H7 (cell line): Measurements from ENCODE around the gene RIMOC1. TPM values are rescaled to one million over a fixed set of nuclear protein-coding genes. Genes with fewer than 3 reads are reported as not detected.
A peak's percentile ranks its signal among the peaks of the same experiment; 100 is the strongest.

Experiments used
- DNase-seq: peaks from one replicate; pipeline ENCODE4 v3.0.0; 2012
- H3K27me3 ChIP-seq: 2 replicates; pipeline ENCODE4 v1.6.0; 2011; ENCODE audit warnings: mild to moderate bottlenecking, low read length; ENCODE audit not compliant: control insufficient read depth, insufficient read depth
- H3K36me3 ChIP-seq: replicated peaks from 2 replicates; pipeline ENCODE4 v1.5.1; 2011; ENCODE audit warnings: low read length; ENCODE audit not compliant: control insufficient read depth, insufficient read depth
- H3K4me3 ChIP-seq: 2 replicates; pipeline ENCODE4 v1.5.1; 2011; ENCODE audit warnings: low read depth, mild to moderate bottlenecking, control low read depth, low read length, moderate library complexity; ENCODE audit not compliant: insufficient read depth
- total RNA-seq: library from RNA; depleted of rRNA; stranded (reverse); fragments of >200 nt; shearing (Covaris generic); gene quantifications from 2 replicates; pipeline ENCODE4 v1.2.3, GENCODE V29; 2014; rRNA removed

Gene RIMOC1
- total RNA-seq, result 16.8 and 17.6 TPM in 2 replicates

DNA sequence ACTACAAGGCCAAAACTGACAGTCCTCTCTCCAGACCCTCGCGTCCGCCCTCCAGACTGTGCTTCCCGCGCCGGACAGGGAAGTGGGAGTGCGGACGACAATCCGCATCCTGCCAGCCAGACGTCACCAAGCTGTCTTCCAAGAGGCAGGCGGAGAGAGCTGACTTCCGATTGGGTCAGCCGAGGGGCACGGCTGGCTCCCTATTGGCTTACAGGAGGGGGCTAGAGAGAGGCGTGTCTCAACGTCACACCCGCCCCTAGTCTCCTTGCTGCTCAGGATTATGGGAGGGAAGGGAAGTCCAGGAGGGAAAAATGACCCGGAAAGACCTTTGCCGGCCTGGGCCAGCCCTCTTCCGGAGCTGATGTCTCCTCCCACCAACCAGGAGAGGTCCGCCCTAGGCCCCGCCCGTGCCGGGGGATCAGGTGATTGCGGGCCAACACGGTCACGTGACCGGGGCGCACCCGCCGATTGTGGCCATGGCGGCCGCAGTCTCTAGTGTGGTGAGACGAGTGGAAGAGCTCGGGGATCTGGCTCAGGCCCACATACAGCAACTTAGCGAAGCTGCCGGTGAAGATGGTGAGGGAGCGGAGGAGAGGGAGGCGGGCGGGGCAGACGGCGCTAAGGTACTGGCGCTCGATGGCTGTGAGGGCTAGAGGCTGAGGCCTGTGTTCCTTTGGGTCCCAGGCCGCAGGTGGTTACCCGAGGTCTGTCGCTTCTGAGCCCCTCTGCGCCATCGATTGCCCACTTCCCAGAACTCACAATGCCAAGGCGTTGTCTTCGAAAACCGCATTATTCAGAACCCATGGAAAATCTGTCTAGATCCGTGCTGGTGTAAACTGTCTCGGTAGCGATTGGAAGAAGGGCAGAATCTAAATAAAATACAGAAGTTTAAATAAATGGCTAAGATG lies at the start of gene RIMOC1:
Gene RIMOC1 (plus strand): TSS at position 453 of the 908 bp plus-strand sequence. CDS start 24 bp downstream, at position 477.
- no peaks in the 10 kb centered on the region for H3K27me3 ChIP-seq
- no peaks in the 10 kb centered on the region for H3K36me3 ChIP-seq
- DNase-seq, result peak; percentile 92
- H3K4me3 ChIP-seq, result peak within 1 kb of the TSS; percentile 92

- peak; percentile 36 for DNase-seq
- Histone ChIP-seq H3K27me3 (no peaks in the 10 kb centered on the region), H3K4me3 (no peak overlapping the region), H3K36me3 (no peaks in the 10 kb centered on the region; the same call in 1 of the 2 replicates)
Measured at GRCh38 chr5:41856644-41857491, 47.3 kb upstream of the RIMOC1 start.

GRCh38 chr5:41857989-41858388 lies 46.2 kb upstream of the RIMOC1 start:
- Histone ChIP-seq H3K36me3 (no peaks in the 10 kb centered on the region), H3K4me3 (no peak overlapping the region), H3K27me3 (no peaks in the 10 kb centered on the region)
- no peak for DNase-seq

- DNase-seq, result no peak
- Histone ChIP-seq H3K36me3 (no peaks in the 10 kb centered on the region), H3K27me3 (no peaks in the 10 kb centered on the region), H3K4me3 (no peak overlapping the region)
Measured at GRCh38 chr5:41858890-41859289, 45.3 kb upstream of the RIMOC1 start.

DNA sequence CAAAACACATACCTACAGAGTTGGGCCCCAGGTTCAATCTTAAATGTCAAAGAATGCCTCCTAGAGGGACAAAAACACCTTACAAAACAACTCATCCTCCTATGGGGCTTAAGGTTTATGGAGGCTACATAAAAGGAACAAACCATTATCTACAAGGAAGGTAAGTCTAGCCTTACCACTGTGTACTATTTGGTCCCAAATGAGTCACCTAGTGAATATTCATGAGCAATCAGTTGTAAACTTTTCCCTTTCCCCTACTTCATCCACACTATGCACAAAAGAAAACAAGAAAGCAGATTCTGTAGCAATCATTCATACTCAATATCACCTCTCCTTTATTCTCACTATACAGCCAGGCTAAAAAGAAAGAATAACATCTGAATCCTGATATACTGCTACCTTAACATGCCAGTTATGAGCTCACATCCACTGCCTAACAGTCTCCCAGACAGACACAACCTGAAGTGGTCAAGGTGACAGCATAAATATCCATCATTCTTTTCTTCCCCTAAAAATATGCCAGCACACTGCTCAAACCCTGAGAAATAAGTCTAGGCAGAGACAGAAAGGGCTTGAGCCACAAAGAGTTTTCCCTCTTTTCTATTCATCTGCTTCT lies 40.2 kb upstream of the RIMOC1 start:
- Histone ChIP-seq H3K36me3 (no peaks in the 10 kb centered on the region), H3K27me3 (no peaks in the 10 kb centered on the region; the same call in 1 of the 2 replicates), H3K4me3 (no peak overlapping the region)
- no peak for DNase-seq

- Histone ChIP-seq H3K36me3 (no peaks in the 10 kb centered on the region), H3K4me3 (peak overlapping the region; percentile 89)
- DNase-seq, result peak; percentile 65
Measured at GRCh38 chr5:41869151-41869723, 34.9 kb upstream of the RIMOC1 start.

GRCh38 chr5:41869724-41870626 lies 34.2 kb upstream of the RIMOC1 start, which contains the start of gene OXCT1:
OXCT1 (minus strand) TSS chr5:41870425; CDS start chr5:41870358, 67 bp downstream.
- DNase-seq, result peak; percentile 86
- peaks cover 23% of the 10 kb centered on the region for H3K27me3 ChIP-seq
- H3K36me3 ChIP-seq, result no peaks in the 10 kb centered on the region
- peak within 1 kb of the TSS; percentile 89 for H3K4me3 ChIP-seq

More at GRCh38 chr5:41869151-41869723, 34.9 kb upstream of the RIMOC1 start:
- peaks cover 23% of the 10 kb centered on the region for H3K27me3 ChIP-seq

- H3K27me3 ChIP-seq, result peaks cover 23% of the 10 kb centered on the region
- no peak for DNase-seq
- H3K36me3 ChIP-seq, result no peaks in the 10 kb centered on the region
- H3K4me3 ChIP-seq, result peak overlapping the region; percentile 89
Measured at GRCh38 chr5:41870627-41871048, 33.5 kb upstream of the RIMOC1 start.

DNA sequence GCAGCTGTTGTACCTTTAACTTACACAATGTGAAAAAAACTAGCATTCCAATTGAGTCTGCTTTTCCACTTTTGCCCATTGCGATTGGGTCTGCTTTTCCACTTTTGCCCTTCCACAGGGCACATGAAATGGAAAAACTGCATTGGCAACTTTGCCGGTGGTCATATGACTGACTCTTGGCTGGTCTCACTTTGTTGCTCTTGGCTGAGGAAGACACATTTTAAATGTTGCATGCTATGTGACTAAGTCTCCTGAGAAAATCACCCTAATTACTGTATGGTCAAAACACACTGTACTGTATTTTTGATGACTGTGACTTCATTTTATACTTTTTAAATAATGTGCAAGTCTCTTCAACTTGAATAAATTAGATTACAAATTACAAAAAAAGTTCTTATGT lies 32.3 kb upstream of the RIMOC1 start:
- Histone ChIP-seq H3K27me3 (peaks cover 23% of the 10 kb centered on the region), H3K4me3 (no peak overlapping the region), H3K36me3 (no peaks in the 10 kb centered on the region)
- no peak for DNase-seq

DNA sequence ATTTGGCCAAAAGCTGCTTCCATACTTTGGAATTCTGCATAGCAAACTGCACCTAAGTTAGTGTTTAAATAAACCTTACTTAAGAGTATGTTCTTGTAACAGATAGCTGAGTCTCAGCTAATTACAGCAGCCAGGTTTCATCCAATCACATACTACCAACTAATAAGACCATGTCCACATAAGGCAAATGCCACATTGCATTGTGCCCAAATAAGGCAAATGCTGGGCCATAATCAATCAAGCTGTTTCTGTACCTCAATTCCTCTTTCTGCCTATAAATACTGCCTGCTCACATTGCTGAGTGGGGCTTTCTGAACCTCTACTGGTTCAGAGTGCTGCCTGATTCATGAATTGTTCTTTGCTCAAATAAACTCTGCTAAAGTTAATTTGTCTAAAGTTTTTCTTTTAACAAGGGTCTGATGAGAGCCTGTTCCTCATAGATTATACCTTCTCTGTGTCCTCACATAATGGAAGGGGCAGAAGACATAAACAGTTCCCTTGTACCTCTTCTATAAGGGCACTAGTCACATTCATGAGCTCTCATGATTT lies 29.6 kb upstream of the RIMOC1 start:
- H3K4me3 ChIP-seq, result no peak overlapping the region
- no peak for DNase-seq
- peaks cover 17% of the 10 kb centered on the region for H3K27me3 ChIP-seq
- no peaks in the 10 kb centered on the region for H3K36me3 ChIP-seq

DNA sequence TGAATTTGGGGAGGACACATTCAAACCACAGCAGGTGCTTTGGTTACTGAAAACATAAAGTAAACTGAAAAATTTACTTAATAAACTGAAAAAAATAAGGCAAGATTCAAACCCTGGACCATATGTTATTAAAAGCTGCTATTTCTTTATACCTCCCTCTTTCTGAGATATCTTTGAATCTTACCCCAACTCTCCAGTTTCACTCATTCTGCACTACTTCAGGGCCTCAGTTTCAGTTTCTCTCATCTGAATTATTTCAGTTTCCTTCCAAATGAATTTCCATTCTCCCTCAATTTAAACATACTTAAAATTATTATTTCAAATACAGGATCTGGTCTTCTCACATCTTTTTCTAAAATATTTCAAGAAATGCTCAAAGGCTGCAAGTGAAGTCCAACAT lies 29.0 kb upstream of the RIMOC1 start:
- no peaks in the 10 kb centered on the region for H3K36me3 ChIP-seq
- DNase-seq, result no peak
- H3K27me3 ChIP-seq, result peaks cover 13% of the 10 kb centered on the region
- no peak overlapping the region for H3K4me3 ChIP-seq

- no peak for DNase-seq
- Histone ChIP-seq H3K36me3 (no peaks in the 10 kb centered on the region), H3K4me3 (no peak overlapping the region), H3K27me3 (peaks cover under 1% of the 10 kb centered on the region; the same call in 1 of the 2 replicates)
Measured at GRCh38 chr5:41876678-41877077, 27.5 kb upstream of the RIMOC1 start.

DNA sequence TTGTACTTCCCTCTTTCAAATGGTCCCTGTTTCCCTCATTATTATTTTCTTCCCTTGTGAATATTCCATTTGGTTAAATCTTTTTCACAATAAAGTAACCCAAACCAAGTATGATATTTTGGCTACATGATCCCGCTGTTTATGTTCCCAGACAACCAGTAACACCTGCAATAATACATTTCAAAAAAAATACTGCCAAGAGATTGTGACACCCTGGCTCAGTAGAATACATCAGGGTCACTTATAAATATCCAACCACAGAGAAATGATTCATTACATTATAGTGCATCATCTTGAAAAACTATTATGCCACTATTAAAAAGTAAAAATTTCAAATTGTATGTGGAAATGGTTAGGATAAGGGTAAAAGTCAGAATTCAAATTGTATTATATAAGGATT lies 26.7 kb upstream of the RIMOC1 start:
- H3K27me3 ChIP-seq, result no peaks in the 10 kb centered on the region
- no peak overlapping the region for H3K4me3 ChIP-seq
- H3K36me3 ChIP-seq, result no peaks in the 10 kb centered on the region
- no peak for DNase-seq
